ENCODE results near the gene NFX1. TPM values are rescaled to one million over a fixed set of nuclear protein-coding genes. Genes with fewer than 3 reads are reported as not detected.

The NFX1 gene
- total RNA-seq, 1 donor from 2014 or later: 27.8 TPM

- no peak overlapping the region for H3K9ac ChIP-seq (ENCODE audit: low read length)
- no peaks in the 10 kb centered on the region for H3K9me3 Mint-ChIP-seq (ENCODE audit: unreplicated experiment)
- H3K4me3 Mint-ChIP-seq (ENCODE audit: unreplicated experiment): no peak overlapping the region
- FAIRE-seq (no peak), DNase-seq (ENCODE audit: low read depth) (no peak)
- H3K27me3 Mint-ChIP-seq (ENCODE audit: low read depth, unreplicated experiment): no peaks in the 10 kb centered on the region
- no peaks in the 10 kb centered on the region for H3K27me3 ChIP-seq (ENCODE audit: insufficient read depth, low read length)
- no peaks in the 10 kb centered on the region for H3K9me3 ChIP-seq (ENCODE audit: insufficient read depth, low read depth, low read length)
- peaks cover 56% of the 10 kb centered on the region for H3K36me3 ChIP-seq (ENCODE audit: insufficient read depth, low read length)
- H3K4me1 ChIP-seq (ENCODE audit: insufficient read depth, low read length): no peaks in the 10 kb centered on the region
- peaks cover 18% of the 10 kb centered on the region for H3K36me3 Mint-ChIP-seq (ENCODE audit: low read depth, unreplicated experiment)
- peaks cover 8% of the 10 kb centered on the region for H3K4me1 Mint-ChIP-seq (ENCODE audit: low read depth, unreplicated experiment)
- no peak overlapping the region for H3K27ac ChIP-seq (ENCODE audit: low read depth, low read length)
- H2AFZ ChIP-seq (ENCODE audit: low read depth, low read length): no peak overlapping the region
- peaks cover 15% of the 10 kb centered on the region for H4K20me1 ChIP-seq (ENCODE audit: insufficient read depth, low read length)
- no peak overlapping the region for H3K27ac Mint-ChIP-seq (ENCODE audit: unreplicated experiment)
- H3K79me2 ChIP-seq (ENCODE audit: insufficient read depth, low read length): peaks cover 18% of the 10 kb centered on the region
- no peak overlapping the region for H3K4me2 ChIP-seq (ENCODE audit: low read length)
- H3K4me3 ChIP-seq (ENCODE audit: insufficient read depth, low read depth, low read length): no peak overlapping the region
- TF ChIP-seq CTCF (IDR thresholded peaks at IDR 0.05; ENCODE audit: insufficient read depth, low read depth, low read length) (no peak), EZH2 (IDR thresholded peaks at IDR 0.05; ENCODE audit: insufficient read depth, low read length) (no peak)
These were observed 14.0 kb downstream of the NFX1 start for GRCh38 chr9:33304362-33304761.

- peaks cover 61% of the 10 kb centered on the region for H3K36me3 ChIP-seq (ENCODE audit: insufficient read depth, low read length)
These were observed 15.7 kb downstream of the NFX1 start for GRCh38 chr9:33306037-33306436.

More at GRCh38 chr9:33306037-33306436, 15.7 kb downstream of the NFX1 start:
- H3K27ac Mint-ChIP-seq (ENCODE audit: unreplicated experiment): no peak overlapping the region
- H3K9me3 Mint-ChIP-seq (ENCODE audit: unreplicated experiment): no peaks in the 10 kb centered on the region
- no peaks in the 10 kb centered on the region for H3K27me3 ChIP-seq (ENCODE audit: insufficient read depth, low read length)
- H3K27me3 Mint-ChIP-seq (ENCODE audit: low read depth, unreplicated experiment): no peaks in the 10 kb centered on the region
- H4K20me1 ChIP-seq (ENCODE audit: insufficient read depth, low read length): peaks cover 9% of the 10 kb centered on the region
- H3K9me3 ChIP-seq (ENCODE audit: insufficient read depth, low read depth, low read length): no peaks in the 10 kb centered on the region
- H3K4me2 ChIP-seq (ENCODE audit: low read length): no peak overlapping the region
- H3K4me3 ChIP-seq (ENCODE audit: insufficient read depth, low read depth, low read length): no peak overlapping the region
- H3K4me3 Mint-ChIP-seq (ENCODE audit: unreplicated experiment): no peak overlapping the region
- no peak for TF ChIP-seq EZH2 (IDR thresholded peaks at IDR 0.05; ENCODE audit: insufficient read depth, low read length)
- TF ChIP-seq CTCF (IDR thresholded peaks at IDR 0.05; ENCODE audit: insufficient read depth, low read depth, low read length): no peak
- peaks cover 15% of the 10 kb centered on the region for H3K36me3 Mint-ChIP-seq (ENCODE audit: low read depth, unreplicated experiment)
- H3K79me2 ChIP-seq (ENCODE audit: insufficient read depth, low read length): peaks cover 3% of the 10 kb centered on the region
- H3K27ac ChIP-seq (ENCODE audit: low read depth, low read length): no peak overlapping the region
- H3K9ac ChIP-seq (ENCODE audit: low read length): no peak overlapping the region
- H2AFZ ChIP-seq (ENCODE audit: low read depth, low read length): no peak overlapping the region
- peaks cover 17% of the 10 kb centered on the region for H3K4me1 Mint-ChIP-seq (ENCODE audit: low read depth, unreplicated experiment)
- no peak for FAIRE-seq
- no peak for DNase-seq (ENCODE audit: low read depth)
- H3K4me1 ChIP-seq (ENCODE audit: insufficient read depth, low read length): no peaks in the 10 kb centered on the region
